ENCODE measurements around the gene COMT. TPM values are rescaled to one million over a fixed set of nuclear protein-coding genes. Genes with fewer than 3 reads are reported as not detected.

Gene COMT
- total RNA-seq, 4 donors from 2014 or later: 166 to 214 (median 180) TPM

DNA sequence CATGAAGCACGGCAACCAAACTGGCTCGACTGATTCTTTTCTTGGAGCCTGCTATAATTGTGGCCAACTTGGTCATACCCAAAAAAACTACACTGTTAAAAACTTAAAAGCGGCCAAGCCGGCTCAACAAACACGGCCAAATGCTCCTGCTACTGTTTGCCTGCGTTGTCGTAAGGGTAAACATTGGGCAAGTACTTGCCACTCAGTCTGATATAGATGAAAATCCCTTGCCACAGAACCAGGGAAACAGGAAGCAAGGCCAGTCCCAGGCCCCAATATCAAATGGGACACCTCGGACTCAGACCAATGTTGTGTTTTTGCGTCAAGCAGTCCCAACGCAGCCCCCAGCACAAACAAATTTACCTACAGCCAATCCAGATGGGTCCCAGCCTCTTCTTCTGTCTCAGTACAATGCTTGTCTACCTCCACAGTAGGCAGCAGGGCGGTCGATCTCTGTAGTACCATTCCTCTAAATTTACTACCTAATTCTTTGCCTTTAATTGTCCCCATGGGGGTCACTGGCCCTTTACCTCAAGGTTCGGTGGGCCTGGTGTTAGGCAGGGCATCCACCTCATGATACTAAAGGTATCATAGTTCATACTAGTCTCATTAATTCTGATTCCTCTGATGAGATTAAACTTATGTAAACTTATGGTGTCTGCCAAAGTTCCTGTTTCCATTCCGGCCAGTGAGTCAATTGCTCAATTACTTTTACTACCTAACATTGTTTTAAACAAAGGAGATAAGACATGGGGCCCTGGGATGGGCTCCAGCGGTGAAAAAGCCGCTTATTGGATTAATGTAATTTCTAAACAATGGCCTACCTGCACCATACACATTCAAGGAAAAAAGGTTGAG, 3.7 kb upstream of the COMT start:
- ATAC-seq (ENCODE audit: low FRiP score): no peak
- DNase-seq (ENCODE audit: low spot score): no peak
- TF ChIP-seq, protein P1, sequence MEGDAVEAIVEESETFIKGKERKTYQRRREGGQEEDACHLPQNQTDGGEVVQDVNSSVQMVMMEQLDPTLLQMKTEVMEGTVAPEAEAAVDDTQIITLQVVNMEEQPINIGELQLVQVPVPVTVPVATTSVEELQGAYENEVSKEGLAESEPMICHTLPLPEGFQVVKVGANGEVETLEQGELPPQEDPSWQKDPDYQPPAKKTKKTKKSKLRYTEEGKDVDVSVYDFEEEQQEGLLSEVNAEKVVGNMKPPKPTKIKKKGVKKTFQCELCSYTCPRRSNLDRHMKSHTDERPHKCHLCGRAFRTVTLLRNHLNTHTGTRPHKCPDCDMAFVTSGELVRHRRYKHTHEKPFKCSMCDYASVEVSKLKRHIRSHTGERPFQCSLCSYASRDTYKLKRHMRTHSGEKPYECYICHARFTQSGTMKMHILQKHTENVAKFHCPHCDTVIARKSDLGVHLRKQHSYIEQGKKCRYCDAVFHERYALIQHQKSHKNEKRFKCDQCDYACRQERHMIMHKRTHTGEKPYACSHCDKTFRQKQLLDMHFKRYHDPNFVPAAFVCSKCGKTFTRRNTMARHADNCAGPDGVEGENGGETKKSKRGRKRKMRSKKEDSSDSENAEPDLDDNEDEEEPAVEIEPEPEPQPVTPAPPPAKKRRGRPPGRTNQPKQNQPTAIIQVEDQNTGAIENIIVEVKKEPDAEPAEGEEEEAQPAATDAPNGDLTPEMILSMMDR (IDR thresholded peaks at IDR 0.05): no peak

DNA sequence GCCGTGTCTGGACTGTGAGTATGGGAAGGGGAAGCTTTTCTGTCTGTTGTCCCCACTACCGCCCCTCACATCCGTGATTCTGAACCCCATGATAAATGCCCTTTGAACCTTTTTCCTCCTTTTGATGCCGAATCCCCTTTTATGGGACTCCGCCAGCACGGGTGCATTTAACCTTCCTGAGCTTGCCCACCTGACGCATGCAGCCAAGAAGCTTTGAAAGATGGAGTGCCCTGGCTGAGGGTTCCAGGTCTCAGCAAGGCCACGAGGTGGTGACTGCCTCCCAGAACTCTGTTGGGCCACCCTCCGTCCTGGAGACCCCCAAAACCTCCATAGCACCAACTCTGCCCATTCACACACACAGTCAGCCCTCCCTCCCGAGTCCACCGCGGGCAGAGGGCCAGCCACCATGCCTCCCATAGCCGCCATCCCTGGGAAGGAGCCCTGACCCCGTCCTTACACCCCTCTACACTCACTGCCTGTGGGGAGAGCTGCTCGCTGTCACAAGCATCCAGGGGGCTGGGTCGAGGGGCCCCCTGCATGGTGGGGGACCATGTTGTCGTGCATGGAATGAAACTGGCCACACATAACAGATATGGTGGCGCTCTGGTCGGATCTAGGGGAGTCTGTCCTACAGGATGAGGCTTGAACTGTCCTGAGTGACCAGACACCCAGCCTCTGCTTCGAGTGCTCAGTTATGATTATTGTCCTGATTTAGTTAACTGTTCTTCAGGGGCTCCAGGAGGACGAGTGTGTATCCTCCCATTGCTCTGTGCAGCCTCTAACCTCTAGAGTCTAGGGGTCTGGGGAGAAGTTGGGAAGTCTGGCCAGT, 822 bp upstream of the COMT start:
- no peak for ATAC-seq (ENCODE audit: low FRiP score)
- TF ChIP-seq, protein P1 (IDR thresholded peaks at IDR 0.05): no peak
- no peak for DNase-seq (ENCODE audit: low spot score)

DNA sequence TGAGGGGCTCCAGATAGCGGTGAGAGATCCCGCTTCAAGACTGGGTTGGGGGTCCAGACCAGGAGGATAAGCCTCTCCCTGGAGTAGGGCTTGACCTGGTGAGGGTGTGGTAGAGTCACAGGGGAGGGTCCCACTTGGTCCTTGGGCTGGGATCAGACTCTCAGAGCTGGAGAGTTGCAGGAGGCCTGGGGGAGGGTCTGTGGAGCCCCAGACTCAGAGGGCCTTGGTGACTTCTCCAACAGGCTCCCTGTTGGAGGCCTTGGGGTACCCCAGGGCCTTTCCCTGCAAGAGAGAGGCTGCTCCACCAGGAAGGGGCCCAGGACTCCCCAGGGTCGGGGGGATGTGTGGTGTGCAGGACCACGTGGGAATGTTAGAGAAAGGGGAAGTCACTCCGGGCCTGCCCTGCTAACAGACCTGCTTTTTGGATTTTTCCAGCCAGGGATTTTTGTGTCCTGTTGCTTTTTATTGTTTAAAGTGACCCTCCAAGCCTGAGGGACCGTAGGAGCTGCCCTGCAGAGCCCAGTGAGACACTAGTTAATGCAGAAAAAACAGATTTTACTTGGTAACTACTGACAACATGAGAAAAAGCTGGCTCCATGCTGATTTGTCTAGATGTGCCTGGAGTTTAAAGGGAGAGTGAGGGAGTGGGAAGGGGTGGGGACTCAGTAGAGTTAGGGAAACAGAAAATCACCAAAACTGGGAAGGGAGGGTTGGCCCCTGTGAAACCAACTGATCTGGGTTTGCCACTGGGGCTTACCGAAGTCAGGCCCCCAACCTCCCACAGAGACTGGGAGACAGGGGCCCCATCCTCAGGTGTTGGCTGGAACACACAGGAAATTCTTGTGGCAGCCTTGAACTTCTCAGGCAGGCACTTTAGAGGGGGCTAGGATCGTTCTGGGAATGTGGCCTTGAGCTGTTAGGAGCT, 847 bp downstream of the COMT start:
- TF ChIP-seq, protein P1 (IDR thresholded peaks at IDR 0.05): no peak
- DNase-seq (ENCODE audit: low spot score) (no peak), ATAC-seq (ENCODE audit: low FRiP score) (peak; percentile 64)

DNA sequence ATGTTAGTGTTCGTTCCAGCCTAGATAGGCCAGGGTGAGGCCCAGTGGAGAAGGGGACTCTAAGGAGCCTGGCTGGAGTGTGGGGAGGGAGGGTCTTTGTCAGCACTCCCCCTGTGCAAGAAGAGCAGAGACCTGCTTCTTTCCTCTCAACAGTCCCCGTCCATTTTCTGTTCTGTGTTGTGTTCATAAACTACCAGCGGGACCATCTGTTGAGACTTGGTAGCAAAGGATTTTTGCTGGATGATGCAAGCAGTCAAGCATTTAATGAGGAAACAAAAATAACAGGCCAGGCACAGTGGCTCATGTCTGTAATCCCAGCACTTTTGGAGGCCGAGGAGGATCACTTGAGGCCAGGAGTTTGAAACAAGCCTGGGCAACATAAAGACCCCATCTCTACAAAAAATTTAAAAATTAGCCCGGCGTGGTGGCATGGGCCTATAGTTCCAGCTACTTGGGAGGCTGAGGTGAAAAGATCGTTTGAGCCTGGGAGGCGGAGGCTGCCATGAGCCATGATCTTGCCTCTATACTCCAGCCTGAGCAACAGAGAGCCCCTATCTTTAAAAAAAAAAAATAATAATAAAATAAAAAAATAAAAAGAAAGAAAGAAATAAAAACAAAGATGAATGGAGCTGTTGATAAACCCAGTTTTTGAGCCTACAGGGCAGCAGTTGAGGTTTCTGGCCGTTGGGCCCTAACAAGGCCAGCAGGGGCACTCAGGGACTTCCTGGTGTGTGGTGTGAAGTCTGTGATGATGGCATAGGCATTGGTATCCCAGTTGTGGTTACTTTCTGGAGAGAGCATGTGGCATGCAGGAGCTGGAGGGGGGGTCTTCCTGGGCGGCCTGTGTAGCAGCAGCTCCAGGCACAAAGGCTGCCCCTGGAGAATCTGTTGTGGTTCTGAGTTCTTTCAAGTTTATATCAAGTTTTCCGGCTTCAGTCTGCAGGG, 1.8 kb downstream of the COMT start:
- ATAC-seq (ENCODE audit: low FRiP score) (peak; percentile 49), DNase-seq (ENCODE audit: low spot score) (no peak)
- TF ChIP-seq, protein P1 (IDR thresholded peaks at IDR 0.05): no peak

DNA sequence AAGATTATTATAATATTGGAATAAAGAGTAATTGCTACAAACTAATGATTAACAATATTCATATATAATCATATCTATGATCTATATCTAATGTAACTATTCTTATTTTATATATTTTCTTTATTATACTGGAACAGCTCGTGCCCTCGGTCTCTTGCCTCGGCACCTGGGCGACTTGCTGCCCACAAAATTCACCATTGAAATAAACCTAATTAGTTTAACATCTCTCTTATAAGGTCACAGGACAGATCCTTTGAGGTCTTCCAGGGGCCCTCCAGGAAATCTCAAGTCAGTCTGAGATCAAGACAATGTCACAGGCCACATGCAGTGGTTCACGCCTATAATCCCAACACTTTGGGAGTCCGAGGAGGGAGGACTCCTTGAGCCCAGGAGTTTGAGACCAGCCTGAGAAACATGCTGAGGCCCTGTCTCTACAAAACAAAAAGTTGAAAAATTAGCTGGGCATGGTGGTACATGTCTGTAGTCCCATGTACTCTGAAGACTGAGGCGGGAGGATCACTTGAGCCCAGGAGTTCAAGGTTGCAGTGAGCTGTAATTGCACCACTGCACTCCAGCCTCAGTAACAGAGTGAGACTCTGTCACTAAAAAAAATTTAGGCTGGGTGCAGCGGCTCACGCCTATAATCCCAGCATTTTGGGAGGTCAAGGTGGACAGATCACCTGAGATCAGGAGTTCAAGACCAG, 6.6 kb downstream of the COMT start:
- TF ChIP-seq, protein P1 (IDR thresholded peaks at IDR 0.05): no peak
- DNase-seq (ENCODE audit: low spot score): no peak
- ATAC-seq (ENCODE audit: low FRiP score): no peak
